MM.1S (cell line): ENCODE measurements around the gene TMCO4.

Experiments
- DNase-seq: peaks from one replicate; pipeline ENCODE4 v3.0.0-alpha.2; 2015
- H2AFZ ChIP-seq: fragments of 300-600 bp; sonication (generic); 2 replicates; pipeline ENCODE4 v1.6.0; 2016; ENCODE audit warnings: antibody characterized with exemption, low read length
- H3F3A ChIP-seq: fragments of 300-600 bp; sonication (generic); 2 replicates; pipeline ENCODE4 v1.6.1; 2016; ENCODE audit warnings: mild to moderate bottlenecking, antibody characterized with exemption, low read length, moderate library complexity, mixed read lengths; ENCODE audit not compliant: insufficient read depth
- H3K27ac ChIP-seq: fragments of 300-600 bp; sonication (generic); 2 replicates; pipeline ENCODE4 v1.5.1; 2016; ENCODE audit warnings: mild to moderate bottlenecking, low read length
- H3K27me3 ChIP-seq: fragments of 300-600 bp; sonication (generic); replicated peaks from 2 replicates; pipeline ENCODE4 v1.6.0; 2016; ENCODE audit warnings: low read length; ENCODE audit not compliant: insufficient read depth
- H3K36me3 ChIP-seq: fragments of 300-600 bp; sonication (generic); replicated peaks from 2 replicates; pipeline ENCODE4 v1.6.1; 2016; ENCODE audit warnings: mild to moderate bottlenecking, low read length, mixed read lengths; ENCODE audit not compliant: insufficient read depth
- H3K4me1 ChIP-seq: fragments of 300-600 bp; sonication (generic); 2 replicates; pipeline ENCODE4 v1.6.1; 2016; ENCODE audit warnings: low read length, mixed read lengths
- H3K4me2 ChIP-seq: fragments of 300-600 bp; sonication (generic); 2 replicates; pipeline ENCODE4 v1.6.0; 2016; ENCODE audit warnings: low read depth, low read length
- H3K4me3 ChIP-seq: fragments of 300-600 bp; sonication (generic); 2 replicates; pipeline ENCODE4 v1.5.1; 2016; ENCODE audit warnings: low read length, mixed read lengths
- H3K79me2 ChIP-seq: fragments of 300-600 bp; sonication (generic); 2 replicates; pipeline ENCODE4 v1.6.1; 2016; ENCODE audit warnings: mixed run types, low read length, mixed read lengths
- H3K9ac ChIP-seq: fragments of 300-600 bp; sonication (generic); 2 replicates; pipeline ENCODE4 v1.6.1; 2016; ENCODE audit warnings: low read length, mixed read lengths
- H3K9me2 ChIP-seq: fragments of 300-600 bp; sonication (generic); replicated peaks from 2 replicates; pipeline ENCODE4 v1.6.1; 2016; ENCODE audit warnings: mild to moderate bottlenecking, low read length, mixed read lengths; ENCODE audit not compliant: insufficient read depth
- H3K9me3 ChIP-seq: fragments of 300-600 bp; sonication (generic); replicated peaks from 2 replicates; pipeline ENCODE4 v1.6.1; 2016; ENCODE audit warnings: mild to moderate bottlenecking, low read length, mixed read lengths; ENCODE audit not compliant: insufficient read depth
- H4K20me1 ChIP-seq: fragments of 300-600 bp; sonication (generic); 2 replicates; pipeline ENCODE4 v1.6.1; 2016; ENCODE audit warnings: mild to moderate bottlenecking, low read length, moderate library complexity, mixed read lengths; ENCODE audit not compliant: insufficient read depth
- CTCF ChIP-seq: fragments of 300-600 bp; sonication (generic); IDR thresholded peaks from 2 replicates; pipeline ENCODE4 v1.5.1; 2016; ENCODE audit warnings: antibody characterized with exemption, low read length, mixed read lengths
- EZH2 ChIP-seq: fragments of 300-600 bp; sonication (generic); optimal IDR thresholded peaks from 2 replicates; pipeline ENCODE3; 2017; ENCODE audit warnings: low read depth, mild to moderate bottlenecking, antibody characterized with exemption, low read length, mixed read lengths
- EZH2phosphoT487 ChIP-seq: fragments of 300-600 bp; sonication (generic); IDR thresholded peaks from 2 replicates; pipeline ENCODE4 v1.6.1; 2018; ENCODE audit warnings: antibody characterized with exemption, low read length

TMCO4 gene

DNA sequence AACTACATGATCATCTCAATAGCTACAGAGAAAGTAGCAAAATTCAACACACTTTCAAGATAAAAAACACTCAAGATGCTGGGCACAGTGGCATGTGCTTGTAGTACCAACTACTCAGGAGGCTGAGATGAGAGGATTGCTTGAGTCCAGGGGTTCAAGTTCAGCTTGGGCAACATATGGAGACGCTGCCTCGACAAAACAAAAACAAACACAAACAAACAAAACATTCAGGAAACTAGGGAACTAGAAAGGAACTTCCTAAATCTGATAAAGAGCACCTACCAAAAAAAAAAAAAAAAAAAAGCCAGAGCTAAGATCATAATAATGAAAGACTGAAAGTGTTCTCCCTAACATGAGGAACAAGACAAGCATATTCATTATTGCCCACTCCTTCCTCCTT, 38.1 kb upstream of the TMCO4 start:
- Histone ChIP-seq H3K36me3 (no peaks in the 10 kb centered on the region), H2AFZ (no peak overlapping the region), H3K4me2 (no peak overlapping the region), H3K4me3 (no peak overlapping the region), H3K9ac (no peak overlapping the region), H3K79me2 (no peaks in the 10 kb centered on the region), H3K4me1 (no peaks in the 10 kb centered on the region), H4K20me1 (no peaks in the 10 kb centered on the region), H3F3A (no peaks in the 10 kb centered on the region), H3K27ac (no peak overlapping the region), H3K9me2 (no peaks in the 10 kb centered on the region), H3K9me3 (no peaks in the 10 kb centered on the region), H3K27me3 (no peaks in the 10 kb centered on the region)
- DNase-seq: no peak
- TF ChIP-seq EZH2 (no peak), EZH2phosphoT487 (no peak), CTCF (no peak)

DNA sequence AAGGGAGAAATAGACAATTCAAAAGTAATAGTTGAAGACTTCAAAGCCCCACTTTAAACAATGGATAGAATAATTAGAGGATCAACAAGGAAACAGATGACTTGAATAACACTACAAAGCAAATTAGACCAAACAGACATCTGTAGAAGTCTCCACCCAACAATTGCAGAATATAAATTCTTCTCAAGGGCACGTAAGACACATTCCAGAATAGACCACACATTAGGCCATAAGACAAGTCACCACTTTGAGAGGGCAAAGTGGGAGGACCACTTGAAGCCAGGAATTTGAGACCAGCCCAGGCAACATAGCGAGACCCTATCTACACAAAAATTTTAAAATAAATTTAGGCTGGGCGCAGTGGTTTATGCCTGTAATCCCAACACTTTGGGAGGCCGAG, 35.9 kb upstream of the TMCO4 start:
- no peak overlapping the region for H3K9ac ChIP-seq
- DNase-seq: no peak
- no peak overlapping the region for H3K27ac ChIP-seq
- H3K9me2 ChIP-seq: no peaks in the 10 kb centered on the region
- H3F3A ChIP-seq: no peaks in the 10 kb centered on the region
- TF ChIP-seq EZH2: no peak
- no peak for TF ChIP-seq EZH2phosphoT487
- TF ChIP-seq CTCF: no peak
- no peaks in the 10 kb centered on the region for H4K20me1 ChIP-seq
- no peaks in the 10 kb centered on the region for H3K27me3 ChIP-seq
- H3K4me3 ChIP-seq: no peak overlapping the region
- H2AFZ ChIP-seq: no peak overlapping the region
- no peaks in the 10 kb centered on the region for H3K9me3 ChIP-seq
- H3K4me1 ChIP-seq: no peaks in the 10 kb centered on the region
- no peak overlapping the region for H3K4me2 ChIP-seq
- H3K36me3 ChIP-seq: no peaks in the 10 kb centered on the region
- H3K79me2 ChIP-seq: no peaks in the 10 kb centered on the region

DNA sequence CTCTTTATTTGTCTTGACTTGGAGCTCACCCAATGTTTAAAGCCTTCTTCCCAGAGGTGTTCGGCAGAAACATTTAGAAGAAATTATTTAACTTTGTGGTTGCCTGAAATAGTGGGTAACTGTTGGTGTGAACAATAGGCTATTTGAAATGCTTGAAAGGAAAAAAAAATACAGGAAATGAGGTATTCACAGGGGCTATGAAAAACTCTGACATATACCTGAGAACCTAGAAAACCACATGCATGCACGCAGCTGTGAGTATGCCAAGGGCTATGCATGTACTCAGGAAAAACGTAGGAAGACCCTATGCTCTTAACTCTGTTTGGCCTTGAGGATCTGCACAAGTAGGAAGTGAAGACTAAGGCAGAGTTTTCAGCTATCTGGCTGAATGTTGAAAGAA, 31.7 kb upstream of the TMCO4 start:
- Histone ChIP-seq H3K36me3 (no peaks in the 10 kb centered on the region), H3K9ac (no peak overlapping the region), H4K20me1 (no peaks in the 10 kb centered on the region), H3K9me3 (no peaks in the 10 kb centered on the region), H3K79me2 (no peaks in the 10 kb centered on the region), H3K4me1 (no peaks in the 10 kb centered on the region), H3K4me2 (no peak overlapping the region), H3K9me2 (no peaks in the 10 kb centered on the region), H3K27me3 (no peaks in the 10 kb centered on the region), H3K4me3 (no peak overlapping the region), H3K27ac (no peak overlapping the region), H3F3A (no peaks in the 10 kb centered on the region), H2AFZ (no peak overlapping the region)
- no peak for TF ChIP-seq CTCF
- no peak for TF ChIP-seq EZH2
- TF ChIP-seq EZH2phosphoT487: no peak
- DNase-seq: no peak

DNA sequence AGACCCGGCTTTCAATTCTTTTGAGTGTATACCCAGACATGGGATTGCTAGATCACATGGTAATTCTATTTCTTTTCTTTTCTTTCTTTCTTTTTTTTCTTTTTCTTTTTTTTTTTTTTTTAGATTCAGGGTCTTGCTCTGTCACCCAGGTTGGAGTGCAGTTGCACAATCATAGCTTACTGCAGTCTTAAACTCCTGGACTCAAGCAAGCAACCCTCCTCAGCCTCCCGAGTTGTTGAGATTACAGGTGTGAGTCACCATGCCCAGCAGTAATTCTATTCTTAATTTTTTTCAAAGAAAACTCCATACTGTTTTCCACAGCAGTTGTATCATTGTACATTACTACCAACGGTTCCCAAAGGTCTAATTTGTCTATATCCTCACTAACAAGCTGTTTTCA, 28.8 kb upstream of the TMCO4 start:
- Histone ChIP-seq H3K4me2 (no peak overlapping the region), H3K4me1 (no peaks in the 10 kb centered on the region), H3K36me3 (no peaks in the 10 kb centered on the region), H3K9ac (no peak overlapping the region), H3K9me2 (no peaks in the 10 kb centered on the region), H4K20me1 (no peaks in the 10 kb centered on the region), H3K27ac (no peak overlapping the region), H3K4me3 (no peak overlapping the region), H3F3A (no peaks in the 10 kb centered on the region), H3K9me3 (no peaks in the 10 kb centered on the region), H2AFZ (no peak overlapping the region), H3K79me2 (no peaks in the 10 kb centered on the region), H3K27me3 (no peaks in the 10 kb centered on the region)
- no peak for TF ChIP-seq EZH2phosphoT487
- no peak for TF ChIP-seq EZH2
- TF ChIP-seq CTCF: no peak
- no peak for DNase-seq
